HEK293 (cell line): ENCODE measurements around the gene CLTB.

Experiments
- GLIS1 ChIP-seq: fragments of 450-650 bp; formaldehyde crosslinking; IDR thresholded peaks from 2 replicates; pipeline ENCODE4 v1.5.1; 2016; ENCODE audit warnings: missing biosample characterization, missing genetic modification characterization
- GLIS2 ChIP-seq: fragments of 450-650 bp; formaldehyde crosslinking; IDR thresholded peaks from 2 replicates; pipeline ENCODE4 v1.5.1; 2016; ENCODE audit warnings: missing biosample characterization, missing genetic modification characterization
- KLF1 ChIP-seq: fragments of 450-650 bp; formaldehyde crosslinking; IDR thresholded peaks from 2 replicates; pipeline ENCODE4 v1.5.1; 2016; ENCODE audit warnings: missing biosample characterization, missing genetic modification characterization
- MEIS1 ChIP-seq: sonication (generic); formaldehyde crosslinking; IDR thresholded peaks from 2 replicates; pipeline ENCODE4 v1.8.1; 2022; ENCODE audit warnings: missing genetic modification reagents, mild to moderate bottlenecking, borderline replicate concordance
- OVOL3 ChIP-seq: fragments of 450-650 bp; formaldehyde crosslinking; IDR thresholded peaks from 2 replicates; pipeline ENCODE4 v1.5.1; 2016; ENCODE audit warnings: missing biosample characterization, missing genetic modification characterization
- SP2 ChIP-seq: fragments of 450-650 bp; formaldehyde crosslinking; IDR thresholded peaks from 2 replicates; pipeline ENCODE4 v1.5.1; 2016; ENCODE audit warnings: missing biosample characterization, missing genetic modification characterization
- SP3 ChIP-seq: fragments of 450-650 bp; formaldehyde crosslinking; IDR thresholded peaks from 2 replicates; pipeline ENCODE4 v1.5.1; 2016; ENCODE audit warnings: missing biosample characterization, missing genetic modification characterization
- SP7 ChIP-seq: fragments of 450-650 bp; formaldehyde crosslinking; IDR thresholded peaks from 2 replicates; pipeline ENCODE4 v1.5.1; 2016; ENCODE audit warnings: missing biosample characterization, missing genetic modification characterization
- YY2 ChIP-seq: fragments of 450-650 bp; formaldehyde crosslinking; IDR thresholded peaks from 2 replicates; pipeline ENCODE4 v1.5.1; 2016; ENCODE audit warnings: missing biosample characterization, missing genetic modification characterization
- ZBTB17 ChIP-seq: fragments of 450-650 bp; formaldehyde crosslinking; IDR thresholded peaks from 2 replicates; pipeline ENCODE4 v1.5.1; 2016; ENCODE audit warnings: missing biosample characterization, missing genetic modification characterization
- ZBTB21 ChIP-seq: fragments of 450-650 bp; formaldehyde crosslinking; IDR thresholded peaks from 2 replicates; pipeline ENCODE4 v1.5.1; 2017; ENCODE audit warnings: missing biosample characterization, missing genetic modification characterization
- ZBTB8A ChIP-seq: fragments of 450-650 bp; formaldehyde crosslinking; IDR thresholded peaks from 2 replicates; pipeline ENCODE4 v1.5.1; 2016; ENCODE audit warnings: missing biosample characterization, missing genetic modification characterization
- ZFHX2 ChIP-seq: fragments of 450-650 bp; formaldehyde crosslinking; conservative IDR thresholded peaks from 2 replicates; pipeline ENCODE4 v1.5.1; 2016; ENCODE audit warnings: missing biosample characterization, missing genetic modification characterization
- ZNF10 ChIP-seq: fragments of 450-650 bp; formaldehyde crosslinking; IDR thresholded peaks from 2 replicates; pipeline ENCODE4 v1.5.1; 2017; ENCODE audit warnings: missing biosample characterization, missing genetic modification characterization
- ZNF114 ChIP-seq: fragments of 450-650 bp; formaldehyde crosslinking; IDR thresholded peaks from 2 replicates; pipeline ENCODE4 v1.5.0; 2017; ENCODE audit warnings: missing biosample characterization, missing genetic modification characterization
- ZNF16 ChIP-seq: fragments of 450-650 bp; formaldehyde crosslinking; IDR thresholded peaks from 2 replicates; pipeline ENCODE4 v1.5.1; 2016; ENCODE audit warnings: low read depth, missing biosample characterization, missing genetic modification characterization
- ZNF223 ChIP-seq: fragments of 450-650 bp; formaldehyde crosslinking; IDR thresholded peaks from 2 replicates; pipeline ENCODE4 v1.5.1; 2016; ENCODE audit warnings: missing biosample characterization, missing genetic modification characterization
- ZNF266 ChIP-seq: fragments of 450-650 bp; formaldehyde crosslinking; IDR thresholded peaks from 2 replicates; pipeline ENCODE4 v1.5.1; 2016; ENCODE audit warnings: missing biosample characterization, missing genetic modification characterization, low read depth
- ZNF292 ChIP-seq: fragments of 450-650 bp; formaldehyde crosslinking; IDR thresholded peaks from 2 replicates; pipeline ENCODE4 v1.5.1; 2016; ENCODE audit warnings: low read depth, missing biosample characterization, missing genetic modification characterization, borderline replicate concordance
- ZNF350 ChIP-seq: fragments of 450-650 bp; formaldehyde crosslinking; IDR thresholded peaks from 2 replicates; pipeline ENCODE4 v1.5.0; 2017; ENCODE audit warnings: missing biosample characterization, mild to moderate bottlenecking, missing genetic modification characterization
- ZNF354C ChIP-seq: fragments of 450-650 bp; formaldehyde crosslinking; IDR thresholded peaks from 2 replicates; pipeline ENCODE4 v1.5.1; 2016; ENCODE audit warnings: missing biosample characterization, missing genetic modification characterization, low read depth, borderline replicate concordance
- ZNF394 ChIP-seq: fragments of 450-650 bp; formaldehyde crosslinking; IDR thresholded peaks from 2 replicates; pipeline ENCODE4 v1.5.1; 2016; ENCODE audit warnings: missing biosample characterization, missing genetic modification characterization, mild to moderate bottlenecking, moderate library complexity, borderline replicate concordance
- ZNF473 ChIP-seq: fragments of 450-650 bp; formaldehyde crosslinking; IDR thresholded peaks from 2 replicates; pipeline ENCODE4 v1.5.1; 2017; ENCODE audit warnings: missing biosample characterization, missing genetic modification characterization
- ZNF48 ChIP-seq: fragments of 450-650 bp; formaldehyde crosslinking; IDR thresholded peaks from 2 replicates; pipeline ENCODE4 v1.5.1; 2016; ENCODE audit warnings: missing biosample characterization, missing genetic modification characterization
- ZNF501 ChIP-seq: fragments of 450-650 bp; formaldehyde crosslinking; IDR thresholded peaks from 2 replicates; pipeline ENCODE4 v1.5.1; 2016; ENCODE audit warnings: missing biosample characterization, missing genetic modification characterization
- ZNF549 ChIP-seq: fragments of 450-650 bp; IDR thresholded peaks from 2 replicates; pipeline ENCODE4 v1.5.1; 2018; ENCODE audit warnings: missing biosample characterization, missing genetic modification characterization, mild to moderate bottlenecking, inconsistent platforms, moderate library complexity
- ZNF558 ChIP-seq: fragments of 450-650 bp; formaldehyde crosslinking; IDR thresholded peaks from 2 replicates; pipeline ENCODE4 v1.5.1; 2016; ENCODE audit warnings: missing biosample characterization, missing genetic modification characterization
- ZNF76 ChIP-seq: fragments of 450-650 bp; formaldehyde crosslinking; IDR thresholded peaks from 2 replicates; pipeline ENCODE4; 2016; ENCODE audit warnings: low read depth, missing biosample characterization, missing genetic modification characterization, borderline replicate concordance
- ZSCAN16 ChIP-seq: fragments of 450-650 bp; formaldehyde crosslinking; IDR thresholded peaks from 2 replicates; pipeline ENCODE4 v1.5.1; 2016; ENCODE audit warnings: missing biosample characterization, missing genetic modification characterization
- TF ChIP-seq, protein P1 (sequence below): fragments of 450-650 bp; formaldehyde crosslinking; IDR thresholded peaks from 2 replicates; pipeline ENCODE4 v1.5.1; 2017; ENCODE audit warnings: missing biosample characterization, mild to moderate bottlenecking, missing genetic modification characterization, moderate library complexity
- TF ChIP-seq, protein P2 (sequence below): fragments of 450-650 bp; formaldehyde crosslinking; IDR thresholded peaks from 2 replicates; pipeline ENCODE4 v1.5.1; 2016; ENCODE audit warnings: missing biosample characterization, missing genetic modification characterization
- TF ChIP-seq, protein P3 (sequence below): fragments of 450-650 bp; formaldehyde crosslinking; optimal IDR thresholded peaks from 2 replicates; pipeline ENCODE3; 2016; ENCODE audit warnings: missing biosample characterization, mild to moderate bottlenecking, missing genetic modification characterization
- TF ChIP-seq, protein P4 (sequence below): fragments of 450-650 bp; formaldehyde crosslinking; IDR thresholded peaks from 2 replicates; pipeline ENCODE4 v1.5.1; 2016; ENCODE audit warnings: missing biosample characterization, missing genetic modification characterization
- TF ChIP-seq, protein P5 (sequence below): fragments of 450-650 bp; formaldehyde crosslinking; IDR thresholded peaks from 2 replicates; pipeline ENCODE4 v1.5.1; 2016; ENCODE audit warnings: missing biosample characterization, missing genetic modification characterization
- TF ChIP-seq, protein P6 (sequence below): fragments of 450-650 bp; formaldehyde crosslinking; IDR thresholded peaks from 2 replicates; pipeline ENCODE4 v1.5.1; 2017; ENCODE audit warnings: missing biosample characterization, missing genetic modification characterization

Gene CLTB

GRCh38 chr5:176365351-176366231 lies 50.7 kb downstream of the CLTB start, which contains the start of gene ARL10 (continued):
- TF ChIP-seq, protein P1, sequence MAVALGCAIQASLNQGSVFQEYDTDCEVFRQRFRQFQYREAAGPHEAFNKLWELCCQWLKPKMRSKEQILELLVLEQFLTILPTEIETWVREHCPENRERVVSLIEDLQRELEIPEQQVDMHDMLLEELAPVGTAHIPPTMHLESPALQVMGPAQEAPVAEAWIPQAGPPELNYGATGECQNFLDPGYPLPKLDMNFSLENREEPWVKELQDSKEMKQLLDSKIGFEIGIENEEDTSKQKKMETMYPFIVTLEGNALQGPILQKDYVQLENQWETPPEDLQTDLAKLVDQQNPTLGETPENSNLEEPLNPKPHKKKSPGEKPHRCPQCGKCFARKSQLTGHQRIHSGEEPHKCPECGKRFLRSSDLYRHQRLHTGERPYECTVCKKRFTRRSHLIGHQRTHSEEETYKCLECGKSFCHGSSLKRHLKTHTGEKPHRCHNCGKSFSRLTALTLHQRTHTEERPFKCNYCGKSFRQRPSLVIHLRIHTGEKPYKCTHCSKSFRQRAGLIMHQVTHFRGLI (tag by site-specific recombination): peak; percentile 93
- TF ChIP-seq SP7 (tag by site-specific recombination) (no peak), ZNF48 (tag by site-specific recombination) (no peak), ZNF350 (tag by site-specific recombination) (no peak), ZNF266 (tag by site-specific recombination) (no peak), YY2 (tag by site-specific recombination) (no peak), ZNF354C (tag by site-specific recombination) (no peak), GLIS1 (tag by site-specific recombination) (no peak), OVOL3 (tag by site-specific recombination) (no peak), GLIS2 (tag by site-specific recombination) (peak; percentile 56; the same call in 1 of the 2 replicates), ZNF394 (tag by site-specific recombination) (no peak), ZNF76 (tag by site-specific recombination) (peak; percentile 56; the same call in 1 of the 2 replicates), ZBTB17 (tag by site-specific recombination) (no peak; the same call in 1 of the 2 replicates), ZNF292 (tag by site-specific recombination) (no peak), MEIS1 (CRISPR knock-in tag) (no peak), ZSCAN16 (tag by site-specific recombination) (no peak), ZNF473 (no peak), ZNF16 (tag by site-specific recombination) (no peak), SP2 (tag by site-specific recombination) (peak; percentile 57), KLF1 (tag by site-specific recombination) (peak; percentile 26; the same call in 1 of the 2 replicates), ZNF501 (tag by site-specific recombination) (no peak), ZBTB8A (no peak; the same call in 1 of the 2 replicates), ZNF223 (no peak), ZNF558 (no peak), ZNF10 (tag by site-specific recombination) (peak; percentile 76), ZBTB21 (tag by site-specific recombination) (no peak), SP3 (no peak), ZNF114 (tag by site-specific recombination) (no peak), ZFHX2 (tag by site-specific recombination) (peak; percentile 29; the same call in 1 of the 2 replicates), ZNF549 (no peak)
- TF ChIP-seq, protein P2, sequence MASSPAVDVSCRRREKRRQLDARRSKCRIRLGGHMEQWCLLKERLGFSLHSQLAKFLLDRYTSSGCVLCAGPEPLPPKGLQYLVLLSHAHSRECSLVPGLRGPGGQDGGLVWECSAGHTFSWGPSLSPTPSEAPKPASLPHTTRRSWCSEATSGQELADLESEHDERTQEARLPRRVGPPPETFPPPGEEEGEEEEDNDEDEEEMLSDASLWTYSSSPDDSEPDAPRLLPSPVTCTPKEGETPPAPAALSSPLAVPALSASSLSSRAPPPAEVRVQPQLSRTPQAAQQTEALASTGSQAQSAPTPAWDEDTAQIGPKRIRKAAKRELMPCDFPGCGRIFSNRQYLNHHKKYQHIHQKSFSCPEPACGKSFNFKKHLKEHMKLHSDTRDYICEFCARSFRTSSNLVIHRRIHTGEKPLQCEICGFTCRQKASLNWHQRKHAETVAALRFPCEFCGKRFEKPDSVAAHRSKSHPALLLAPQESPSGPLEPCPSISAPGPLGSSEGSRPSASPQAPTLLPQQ (tag by site-specific recombination): peak; percentile 13; the same call in 1 of the 2 replicates
- TF ChIP-seq, protein P3, sequence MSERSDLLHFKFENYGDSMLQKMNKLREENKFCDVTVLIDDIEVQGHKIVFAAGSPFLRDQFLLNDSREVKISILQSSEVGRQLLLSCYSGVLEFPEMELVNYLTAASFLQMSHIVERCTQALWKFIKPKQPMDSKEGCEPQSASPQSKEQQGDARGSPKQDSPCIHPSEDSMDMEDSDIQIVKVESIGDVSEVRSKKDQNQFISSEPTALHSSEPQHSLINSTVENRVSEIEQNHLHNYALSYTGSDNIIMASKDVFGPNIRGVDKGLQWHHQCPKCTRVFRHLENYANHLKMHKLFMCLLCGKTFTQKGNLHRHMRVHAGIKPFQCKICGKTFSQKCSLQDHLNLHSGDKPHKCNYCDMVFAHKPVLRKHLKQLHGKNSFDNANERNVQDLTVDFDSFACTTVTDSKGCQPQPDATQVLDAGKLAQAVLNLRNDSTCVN (tag by site-specific recombination): peak; percentile 65
- TF ChIP-seq, protein P4, sequence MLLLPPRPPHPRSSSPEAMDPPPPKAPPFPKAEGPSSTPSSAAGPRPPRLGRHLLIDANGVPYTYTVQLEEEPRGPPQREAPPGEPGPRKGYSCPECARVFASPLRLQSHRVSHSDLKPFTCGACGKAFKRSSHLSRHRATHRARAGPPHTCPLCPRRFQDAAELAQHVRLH: no peak
- TF ChIP-seq, protein P5, sequence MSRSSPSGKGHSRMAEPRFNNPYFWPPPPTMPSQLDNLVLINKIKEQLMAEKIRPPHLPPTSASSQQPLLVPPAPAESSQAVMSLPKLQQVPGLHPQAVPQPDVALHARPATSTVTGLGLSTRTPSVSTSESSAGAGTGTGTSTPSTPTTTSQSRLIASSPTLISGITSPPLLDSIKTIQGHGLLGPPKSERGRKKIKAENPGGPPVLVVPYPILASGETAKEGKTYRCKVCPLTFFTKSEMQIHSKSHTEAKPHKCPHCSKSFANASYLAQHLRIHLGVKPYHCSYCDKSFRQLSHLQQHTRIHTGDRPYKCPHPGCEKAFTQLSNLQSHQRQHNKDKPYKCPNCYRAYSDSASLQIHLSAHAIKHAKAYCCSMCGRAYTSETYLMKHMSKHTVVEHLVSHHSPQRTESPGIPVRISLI (tag by site-specific recombination): no peak
- TF ChIP-seq, protein P6, sequence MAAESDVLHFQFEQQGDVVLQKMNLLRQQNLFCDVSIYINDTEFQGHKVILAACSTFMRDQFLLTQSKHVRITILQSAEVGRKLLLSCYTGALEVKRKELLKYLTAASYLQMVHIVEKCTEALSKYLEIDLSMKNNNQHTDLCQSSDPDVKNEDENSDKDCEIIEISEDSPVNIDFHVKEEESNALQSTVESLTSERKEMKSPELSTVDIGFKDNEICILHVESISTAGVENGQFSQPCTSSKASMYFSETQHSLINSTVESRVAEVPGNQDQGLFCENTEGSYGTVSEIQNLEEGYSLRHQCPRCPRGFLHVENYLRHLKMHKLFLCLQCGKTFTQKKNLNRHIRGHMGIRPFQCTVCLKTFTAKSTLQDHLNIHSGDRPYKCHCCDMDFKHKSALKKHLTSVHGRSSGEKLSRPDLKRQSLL (tag by site-specific recombination): no peak
